Spleen (tissue), 11 donors: ENCODE data around the gene ALX4. TPM values are rescaled to one million over a fixed set of nuclear protein-coding genes. Genes with fewer than 3 reads are reported as not detected.

Source experiments
- DNase-seq: peaks from one replicate; pipeline ENCODE4 v3.0.0-alpha.2; 2020
- H3K27ac ChIP-seq, 8 donors: fragments of 200-600 bp; sonication (generic) in 7 of 8; 1 replicate in 4 of 8; 2 replicates in 4 of 8; pipeline versions ENCODE4 v1.5.0 to v1.8.0; 2016 to 2021; ENCODE audit warnings: inconsistent platforms in 4 of 8, mild to moderate bottlenecking in 4 of 8, moderate library complexity in 1 of 8
- H3K27me3 ChIP-seq, 7 donors: fragments of 200-600 bp; sonication (generic) in 6 of 7; replicated peaks in 1 of 7; 1 replicate in 4 of 7; 2 replicates in 3 of 7; pipeline versions ENCODE4 v1.5.0 to v1.8.0; 2016 to 2021; ENCODE audit warnings: inconsistent platforms in 3 of 7, mild to moderate bottlenecking in 1 of 7
- H3K36me3 ChIP-seq, 6 donors: fragments of 200-600 bp; sonication (generic) in 5 of 6; 1 replicate in 4 of 6; 2 replicates in 2 of 6; pipeline versions ENCODE4 v1.5.0 to v1.8.0; 2016 to 2021; ENCODE audit warnings: inconsistent platforms in 2 of 6
- H3K4me1 ChIP-seq, 6 donors: fragments of 200-600 bp; sonication (generic) in 5 of 6; 1 replicate in 3 of 6; 2 replicates in 3 of 6; pipeline versions ENCODE4 v1.5.0 to v1.8.0; 2016 to 2021; ENCODE audit warnings: inconsistent platforms in 3 of 6
- H3K4me3 ChIP-seq, 8 donors: fragments of 200-600 bp; sonication (generic) in 7 of 8; 1 replicate in 4 of 8; 2 replicates in 4 of 8; pipeline versions ENCODE4 v1.5.0 to v1.8.0; 2016 to 2021; ENCODE audit warnings: inconsistent platforms in 4 of 8, mild to moderate bottlenecking in 4 of 8, moderate library complexity in 2 of 8
- H3K9me3 ChIP-seq, 8 donors: fragments of 200-600 bp; sonication (generic) in 7 of 8; 1 replicate in 4 of 8; 2 replicates in 4 of 8; pipeline versions ENCODE4 v1.5.0 to v1.8.0; 2016 to 2021; ENCODE audit warnings: inconsistent platforms in 4 of 8
- POLR2A ChIP-seq, 3 donors: fragments of 450-650 bp; IDR thresholded peaks; one replicate each; pipeline ENCODE4 v1.5.1; 2017; ENCODE audit warnings: antibody characterized with exemption in 3 of 3, mild to moderate bottlenecking in 1 of 3
- POLR2AphosphoS5 ChIP-seq, 3 donors: sonication (generic); formaldehyde crosslinking; IDR thresholded peaks; one replicate each; pipeline ENCODE4 v1.5.1; 2017; ENCODE audit warnings: antibody characterized with exemption in 3 of 3
- WGBS, 5 donors: extraction: QIAGEN DNeasy Blood & Tissue Kit in 3 of 5; methylation state at CpG; one replicate each; pipeline versions ENCODE4 v1.1.5 to v1.1.7; 2013 to 2018; 5-methylcytosine and 5-hydroxymethylcytosine counted together
- intact Hi-C: fragments of 100-400 bp; cut with DNase I; formaldehyde crosslinking; loops from one replicate; pipeline ENCODE4 v1.15.0; 2023; ENCODE audit warnings: low total_unique reads
- polyA plus RNA-seq, 3 donors: library from polyadenylated mRNA; stranded (reverse); fragments of 200-250 nt; gene quantifications; one replicate each; pipeline ENCODE4 v1.2.1, GENCODE V29; 2013
- total RNA-seq, 7 donors: library from RNA; depleted of rRNA in 3 of 7; stranded (reverse); fragments of >200 nt in 3 of 7; fragmentation: NEBNext Ultra II Directional in 4 of 7; extraction: Animal tissue kit (Norgen Biotek cat#: 25700) in 4 of 7; gene quantifications; one replicate each; pipeline versions ENCODE4 v1.1.0 to v1.2.1, GENCODE V29; 2016 to 2021
- TF ChIP-seq, protein P1 (sequence below), 11 experiments: fragments of 200-600 bp in 7 of 11; fragments of 450-650 bp in 4 of 11; sonication (generic) in 4 of 11; IDR thresholded peaks in 8 of 11; conservative IDR thresholded peaks in 3 of 11; 1 replicate in 7 of 11; 2 replicates in 4 of 11; pipeline versions ENCODE4 v1.4.0 to v1.8.0; 2016 to 2021; ENCODE audit warnings: antibody characterized with exemption in 11 of 11, inconsistent platforms in 4 of 11, mild to moderate bottlenecking in 1 of 11
- donor health status: healthy with polysubstance abuse.
- donor health status: DM: no; HTN: no; CAD: no; lungs with moderate emphysema.
- donor health status: DM: no; HTN: no; CAD: no.
- donor health status: Bipolar disorder and iron deficiency.
- donor health status: healthy.
- donor health status: DM: no; HTN: no; CAD: no.
- donor health status: DM: yes; HTN: yes; CAD: no.

The ALX4 gene
- total and polyA plus RNA-seq, 10 donors: 0.11 TPM; not detected in 9

DNA sequence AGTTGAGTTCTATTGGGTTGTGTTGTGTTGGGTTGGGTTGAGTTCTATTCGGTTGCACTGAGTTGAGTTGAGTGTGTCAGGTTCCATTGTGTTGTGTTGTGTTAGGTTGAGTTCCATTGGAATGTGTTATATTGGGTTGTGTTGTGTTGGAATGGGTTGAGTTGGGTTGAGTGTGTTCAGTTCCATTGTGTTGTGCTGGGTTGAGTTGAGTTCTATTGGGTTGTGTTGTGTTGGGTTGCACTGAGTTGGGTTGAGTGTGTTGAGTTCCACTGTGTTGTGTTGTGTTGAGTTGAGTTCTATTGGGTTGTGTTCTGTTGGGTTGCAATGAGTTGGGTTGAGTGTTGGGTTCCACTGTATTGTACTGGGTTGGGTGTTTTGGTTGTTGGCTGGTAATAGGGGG, 35.5 kb downstream of the ALX4 start:
- H3K27me3 ChIP-seq: peaks cover 0 to 10% (median 0%) of the 10 kb centered on the region in 7 donors
- DNase-seq: no peak
- no peaks in the 10 kb centered on the region for H3K4me1 ChIP-seq
- WGBS, 5 donors: 79 to 96% (median 86%) methylated on average over 1 of the region's 1 CpG
- intact Hi-C loops: no loop called here
- H3K9me3 ChIP-seq: no peaks in the 10 kb centered on the region
- H3K27ac ChIP-seq: no peak overlapping the region
- no peak overlapping the region for H3K4me3 ChIP-seq
- TF ChIP-seq POLR2A (IDR thresholded peaks at IDR 0.05): no peak
- TF ChIP-seq, protein P1, sequence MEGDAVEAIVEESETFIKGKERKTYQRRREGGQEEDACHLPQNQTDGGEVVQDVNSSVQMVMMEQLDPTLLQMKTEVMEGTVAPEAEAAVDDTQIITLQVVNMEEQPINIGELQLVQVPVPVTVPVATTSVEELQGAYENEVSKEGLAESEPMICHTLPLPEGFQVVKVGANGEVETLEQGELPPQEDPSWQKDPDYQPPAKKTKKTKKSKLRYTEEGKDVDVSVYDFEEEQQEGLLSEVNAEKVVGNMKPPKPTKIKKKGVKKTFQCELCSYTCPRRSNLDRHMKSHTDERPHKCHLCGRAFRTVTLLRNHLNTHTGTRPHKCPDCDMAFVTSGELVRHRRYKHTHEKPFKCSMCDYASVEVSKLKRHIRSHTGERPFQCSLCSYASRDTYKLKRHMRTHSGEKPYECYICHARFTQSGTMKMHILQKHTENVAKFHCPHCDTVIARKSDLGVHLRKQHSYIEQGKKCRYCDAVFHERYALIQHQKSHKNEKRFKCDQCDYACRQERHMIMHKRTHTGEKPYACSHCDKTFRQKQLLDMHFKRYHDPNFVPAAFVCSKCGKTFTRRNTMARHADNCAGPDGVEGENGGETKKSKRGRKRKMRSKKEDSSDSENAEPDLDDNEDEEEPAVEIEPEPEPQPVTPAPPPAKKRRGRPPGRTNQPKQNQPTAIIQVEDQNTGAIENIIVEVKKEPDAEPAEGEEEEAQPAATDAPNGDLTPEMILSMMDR (IDR thresholded peaks at IDR 0.05 in 8 of 11, conservative IDR thresholded peaks at IDR 0.05 in 3 of 11): no peak
- TF ChIP-seq POLR2AphosphoS5 (IDR thresholded peaks at IDR 0.05): no peak
- H3K36me3 ChIP-seq: no peaks in the 10 kb centered on the region

DNA sequence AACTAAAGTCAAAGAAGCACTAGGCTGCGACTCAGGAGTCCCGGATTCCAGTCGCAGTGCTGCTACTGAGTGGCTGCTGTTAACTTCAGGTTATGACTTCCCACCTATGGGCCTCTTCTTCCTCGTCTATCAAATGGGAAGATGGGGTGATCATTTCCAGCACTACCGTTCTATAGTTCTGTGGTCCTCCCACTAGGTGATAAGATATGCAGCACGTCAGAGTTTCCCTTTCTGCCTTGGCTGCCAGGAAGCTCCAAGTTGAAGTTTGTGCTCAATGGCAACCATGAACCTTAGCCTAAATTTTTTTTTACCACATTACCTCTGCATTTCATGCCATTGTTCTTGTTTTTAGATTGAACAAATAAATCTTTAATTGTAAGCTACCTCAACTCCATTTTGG, 38.7 kb downstream of the ALX4 start:
- intact Hi-C loops: no loop called here
- H3K4me1 ChIP-seq: no peaks in the 10 kb centered on the region
- H3K4me3 ChIP-seq: no peak overlapping the region
- DNase-seq: no peak
- WGBS, 5 donors: 89 to 96% (median 91%) methylated on average over 6 of the region's 6 CpGs
- no peaks in the 10 kb centered on the region for H3K9me3 ChIP-seq
- H3K27ac ChIP-seq: no peak overlapping the region
- TF ChIP-seq POLR2A (IDR thresholded peaks at IDR 0.05) (no peak), POLR2AphosphoS5 (IDR thresholded peaks at IDR 0.05) (no peak)
- TF ChIP-seq, protein P1 (IDR thresholded peaks at IDR 0.05 in 8 of 11, conservative IDR thresholded peaks at IDR 0.05 in 3 of 11): no peak
- peaks cover 0 to 11% (median 0%) of the 10 kb centered on the region in 7 donors for H3K27me3 ChIP-seq
- H3K36me3 ChIP-seq: no peaks in the 10 kb centered on the region

DNA sequence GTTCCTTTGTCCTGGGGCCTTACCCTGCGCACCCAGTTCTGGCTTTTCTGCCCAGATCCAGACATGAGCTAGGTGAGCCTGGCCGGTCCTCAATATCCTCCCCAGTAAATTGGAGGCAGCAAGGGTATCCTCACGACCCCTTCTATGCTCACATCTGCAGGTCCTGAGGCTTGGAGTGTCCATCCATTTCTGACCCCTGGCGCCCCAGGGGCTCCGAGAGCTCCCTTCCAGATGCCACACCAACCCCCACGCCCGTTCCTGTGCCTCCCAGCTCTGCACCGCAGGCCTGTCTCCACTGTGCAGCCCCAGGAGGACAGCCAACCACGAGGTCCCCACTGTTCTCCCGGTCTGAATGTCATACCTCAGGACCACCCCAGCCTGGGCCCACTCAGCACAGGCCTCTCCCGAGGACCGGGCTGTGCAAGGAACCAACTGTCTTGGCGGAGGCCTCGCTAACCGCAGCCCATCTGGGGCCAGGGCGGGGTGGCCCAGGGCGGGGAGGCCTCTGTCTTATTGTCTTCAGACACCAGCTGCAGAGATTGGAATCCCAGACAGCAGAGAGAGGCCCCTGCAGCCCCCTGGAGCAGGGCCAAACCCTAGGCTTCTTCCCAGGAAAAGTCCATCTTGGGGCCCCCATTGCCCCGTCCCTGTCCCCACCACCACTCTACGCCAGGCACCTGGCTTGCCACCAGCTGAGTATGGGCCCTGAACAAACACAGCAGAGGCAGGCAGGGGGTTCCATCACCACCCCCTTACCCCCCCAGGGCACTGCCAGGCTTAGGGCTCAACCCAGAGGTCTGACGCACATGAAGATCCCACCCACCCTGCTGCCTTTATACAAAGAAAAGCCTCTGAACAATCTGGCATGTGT, 39.3 kb downstream of the ALX4 start:
- intact Hi-C loops: no loop called here

More for the DNA sequence above, 39.3 kb downstream of the ALX4 start:
- no peak overlapping the region for H3K27ac ChIP-seq
- no peaks in the 10 kb centered on the region for H3K9me3 ChIP-seq
- peaks cover 0 to 11% (median 0%) of the 10 kb centered on the region in 7 donors for H3K27me3 ChIP-seq
- TF ChIP-seq POLR2A (IDR thresholded peaks at IDR 0.05): no peak
- TF ChIP-seq, protein P1 (IDR thresholded peaks at IDR 0.05 in 8 of 11, conservative IDR thresholded peaks at IDR 0.05 in 3 of 11): no peak
- no peak for TF ChIP-seq POLR2AphosphoS5 (IDR thresholded peaks at IDR 0.05)
- H3K4me1 ChIP-seq: no peaks in the 10 kb centered on the region
- 85 to 95% (median 87%) methylated on average over 14 to 20 of the region's 20 CpGs for WGBS, 5 donors
- H3K36me3 ChIP-seq: no peaks in the 10 kb centered on the region
- peak; percentile 51 for DNase-seq
- H3K4me3 ChIP-seq: no peak overlapping the region
